ENCODE measurements around the gene ADAM12. TPM values are rescaled to one million over a fixed set of nuclear protein-coding genes. Genes with fewer than 3 reads are reported as not detected.

Gene ADAM12
- total RNA-seq, 1 donor from 2014 or later, result 100 TPM

DNA sequence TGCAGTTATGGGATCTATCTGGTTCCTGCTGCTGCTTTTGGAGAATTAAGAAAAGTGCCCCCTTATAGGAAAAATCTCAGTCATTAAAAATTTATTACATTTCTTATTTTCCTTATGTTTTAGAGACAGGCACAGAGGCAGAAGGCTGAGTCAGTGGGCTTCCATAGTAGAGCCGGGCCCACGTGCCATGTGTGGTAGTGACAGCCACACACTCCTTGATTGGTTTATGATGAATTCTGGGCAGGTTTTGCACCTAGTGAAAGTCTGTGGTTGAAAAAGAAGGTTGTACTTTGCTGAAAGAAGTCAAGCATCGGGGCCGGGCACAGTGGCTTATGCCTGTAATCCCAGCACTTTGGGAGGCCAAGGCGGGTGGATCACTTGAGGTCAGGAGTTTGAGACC, 382.0 kb downstream of the ADAM12 start:
- H3K4me3 ChIP-seq (ENCODE audit: insufficient read depth, low read depth, low read length), result no peak overlapping the region
- Mint-ChIP-seq H3K27me3 (ENCODE audit: low read depth, unreplicated experiment) (no peaks in the 10 kb centered on the region), H3K27ac (ENCODE audit: unreplicated experiment) (no peak overlapping the region), H3K9me3 (ENCODE audit: unreplicated experiment) (no peaks in the 10 kb centered on the region), H3K4me3 (ENCODE audit: unreplicated experiment) (no peak overlapping the region), H3K36me3 (ENCODE audit: low read depth, unreplicated experiment) (peaks cover 25% of the 10 kb centered on the region), H3K4me1 (ENCODE audit: low read depth, unreplicated experiment) (no peaks in the 10 kb centered on the region)
- TF ChIP-seq CTCF (IDR thresholded peaks at IDR 0.05; ENCODE audit: insufficient read depth, low read depth, low read length), result no peak
- TF ChIP-seq EZH2 (IDR thresholded peaks at IDR 0.05; ENCODE audit: insufficient read depth, low read length), result no peak
- H3K27me3 ChIP-seq (ENCODE audit: insufficient read depth, low read length), result no peaks in the 10 kb centered on the region
- H4K20me1 ChIP-seq (ENCODE audit: insufficient read depth, low read length), result no peaks in the 10 kb centered on the region
- H3K9ac ChIP-seq (ENCODE audit: low read length), result no peak overlapping the region
- no peaks in the 10 kb centered on the region for H3K4me1 ChIP-seq (ENCODE audit: insufficient read depth, low read length)
- H3K4me2 ChIP-seq (ENCODE audit: low read length), result no peak overlapping the region
- no peaks in the 10 kb centered on the region for H3K79me2 ChIP-seq (ENCODE audit: insufficient read depth, low read length)
- peaks cover 4% of the 10 kb centered on the region for H3K36me3 ChIP-seq (ENCODE audit: insufficient read depth, low read length)
- H2AFZ ChIP-seq (ENCODE audit: low read depth, low read length), result no peak overlapping the region
- H3K9me3 ChIP-seq (ENCODE audit: insufficient read depth, low read depth, low read length), result no peaks in the 10 kb centered on the region
- no peak overlapping the region for H3K27ac ChIP-seq (ENCODE audit: low read depth, low read length)
- no peak for FAIRE-seq
- DNase-seq (ENCODE audit: low read depth), result no peak

- no peak overlapping the region for H3K4me3 Mint-ChIP-seq (ENCODE audit: unreplicated experiment)
- H3K4me1 Mint-ChIP-seq (ENCODE audit: low read depth, unreplicated experiment), result peaks cover 1% of the 10 kb centered on the region
- Histone ChIP-seq H3K27ac (ENCODE audit: low read depth, low read length) (no peak overlapping the region), H3K4me1 (ENCODE audit: insufficient read depth, low read length) (no peaks in the 10 kb centered on the region), H3K4me2 (ENCODE audit: low read length) (no peak overlapping the region), H2AFZ (ENCODE audit: low read depth, low read length) (no peak overlapping the region), H4K20me1 (ENCODE audit: insufficient read depth, low read length) (no peaks in the 10 kb centered on the region), H3K9me3 (ENCODE audit: insufficient read depth, low read depth, low read length) (no peaks in the 10 kb centered on the region), H3K27me3 (ENCODE audit: insufficient read depth, low read length) (no peaks in the 10 kb centered on the region), H3K9ac (ENCODE audit: low read length) (no peak overlapping the region), H3K79me2 (ENCODE audit: insufficient read depth, low read length) (no peaks in the 10 kb centered on the region), H3K4me3 (ENCODE audit: insufficient read depth, low read depth, low read length) (no peak overlapping the region), H3K36me3 (ENCODE audit: insufficient read depth, low read length) (no peaks in the 10 kb centered on the region)
- no peaks in the 10 kb centered on the region for H3K9me3 Mint-ChIP-seq (ENCODE audit: unreplicated experiment)
- FAIRE-seq, result no peak
- peaks cover 17% of the 10 kb centered on the region for H3K36me3 Mint-ChIP-seq (ENCODE audit: low read depth, unreplicated experiment)
- H3K27ac Mint-ChIP-seq (ENCODE audit: unreplicated experiment), result no peak overlapping the region
- no peak for DNase-seq (ENCODE audit: low read depth)
- H3K27me3 Mint-ChIP-seq (ENCODE audit: low read depth, unreplicated experiment), result no peaks in the 10 kb centered on the region
- TF ChIP-seq EZH2 (IDR thresholded peaks at IDR 0.05; ENCODE audit: insufficient read depth, low read length) (no peak), CTCF (IDR thresholded peaks at IDR 0.05; ENCODE audit: insufficient read depth, low read depth, low read length) (no peak)
These were observed 383.5 kb downstream of the ADAM12 start for GRCh38 chr10:126004752-126005151.

- no peaks in the 10 kb centered on the region for H3K27me3 Mint-ChIP-seq (ENCODE audit: low read depth, unreplicated experiment)
- H3K9me3 Mint-ChIP-seq (ENCODE audit: unreplicated experiment), result no peaks in the 10 kb centered on the region
- peaks cover 5% of the 10 kb centered on the region for H3K36me3 Mint-ChIP-seq (ENCODE audit: low read depth, unreplicated experiment)
- Histone ChIP-seq H3K36me3 (ENCODE audit: insufficient read depth, low read length) (no peaks in the 10 kb centered on the region), H2AFZ (ENCODE audit: low read depth, low read length) (no peak overlapping the region), H4K20me1 (ENCODE audit: insufficient read depth, low read length) (no peaks in the 10 kb centered on the region), H3K27me3 (ENCODE audit: insufficient read depth, low read length) (no peaks in the 10 kb centered on the region), H3K4me3 (ENCODE audit: insufficient read depth, low read depth, low read length) (no peak overlapping the region), H3K79me2 (ENCODE audit: insufficient read depth, low read length) (no peaks in the 10 kb centered on the region), H3K27ac (ENCODE audit: low read depth, low read length) (no peak overlapping the region), H3K9ac (ENCODE audit: low read length) (no peak overlapping the region), H3K4me2 (ENCODE audit: low read length) (no peak overlapping the region), H3K9me3 (ENCODE audit: insufficient read depth, low read depth, low read length) (no peaks in the 10 kb centered on the region), H3K4me1 (ENCODE audit: insufficient read depth, low read length) (no peaks in the 10 kb centered on the region)
- peak overlapping the region; percentile 89 for H3K27ac Mint-ChIP-seq (ENCODE audit: unreplicated experiment)
- peaks cover 7% of the 10 kb centered on the region for H3K4me1 Mint-ChIP-seq (ENCODE audit: low read depth, unreplicated experiment)
- H3K4me3 Mint-ChIP-seq (ENCODE audit: unreplicated experiment), result no peak overlapping the region
- TF ChIP-seq EZH2 (IDR thresholded peaks at IDR 0.05; ENCODE audit: insufficient read depth, low read length), result no peak
- TF ChIP-seq CTCF (IDR thresholded peaks at IDR 0.05; ENCODE audit: insufficient read depth, low read depth, low read length), result no peak
- FAIRE-seq, result no peak
- DNase-seq (ENCODE audit: low read depth), result no peak
These were observed 386.7 kb downstream of the ADAM12 start for GRCh38 chr10:126001576-126001975.

Data from astrocyte (in vitro differentiated cells and primary cell).